ENCODE measurements around the gene PLCB2. TPM values are rescaled to one million over a fixed set of nuclear protein-coding genes. Genes with fewer than 3 reads are reported as not detected.

PLCB2 gene
- total and polyA plus RNA-seq, 2 experiments from 2014 or later = 9.5 to 13.8 TPM

- TF ChIP-seq ETS1 (IDR thresholded peaks at IDR 0.05) (no peak), STAT1 (IDR thresholded peaks at IDR 0.05; ENCODE audit: unreplicated experiment) (no peak), REST (IDR thresholded peaks at IDR 0.05; ENCODE audit: unreplicated experiment) (no peak), CREB1 (CRISPR knock-in tag; IDR thresholded peaks at IDR 0.05; ENCODE audit: low read depth) (no peak), NANOG (IDR thresholded peaks at IDR 0.05; ENCODE audit: borderline replicate concordance) (no peak), ZNF331 (CRISPR knock-in tag; IDR thresholded peaks at IDR 0.05; ENCODE audit: low read depth) (no peak)
- no peak overlapping the region; the same call in 2 of the 3 replicates for H3K4me3 Mint-ChIP-seq
These were observed 64.5 kb downstream of the PLCB2 start for GRCh38 chr15:40243126-40243810.

GRCh38 chr15:40242601-40243000 lies 65.1 kb downstream of the PLCB2 start:
- Histone ChIP-seq H3F3A (replicated peaks; ENCODE audit: low read depth) (peaks cover 12% of the 10 kb centered on the region; the same call in 1 of the 2 replicates), H3K9me2 (ENCODE audit: insufficient read depth) (no peaks in the 10 kb centered on the region), H3K27me3 (ENCODE audit: insufficient read depth) (peaks cover 8% of the 10 kb centered on the region; the same call in 1 of the 2 replicates), H3K36me3 (ENCODE audit: insufficient read depth) (no peaks in the 10 kb centered on the region), H3K4me2 (no peak overlapping the region), H3K79me2 (replicated peaks; ENCODE audit: insufficient read depth) (no peaks in the 10 kb centered on the region), H3K4me3 (no peak overlapping the region), H4K20me1 (replicated peaks; ENCODE audit: insufficient read depth) (no peaks in the 10 kb centered on the region), H2AFZ (no peak overlapping the region), H3K4me1 (ENCODE audit: insufficient read depth) (peaks cover 17% of the 10 kb centered on the region), H3K27ac (ENCODE audit: low read depth) (no peak overlapping the region)
- H3K4me1 Mint-ChIP-seq = peaks cover 37% of the 10 kb centered on the region
- H3K27me3 Mint-ChIP-seq (ENCODE audit: insufficient read depth, low read depth, poor library complexity) = peaks cover 20% of the 10 kb centered on the region
- H3K4me3 Mint-ChIP-seq = no peak overlapping the region
- DNase-seq (ENCODE audit: low spot score) = no peak
- no peaks in the 10 kb centered on the region for H3K9me3 Mint-ChIP-seq
- H3K36me3 Mint-ChIP-seq (ENCODE audit: low read depth) = no peaks in the 10 kb centered on the region; the same call in 2 of the 3 replicates
- no peak overlapping the region for H3K27ac Mint-ChIP-seq
- ATAC-seq = no peak
- TF ChIP-seq EZH2phosphoT487 (IDR thresholded peaks at IDR 0.05; ENCODE audit: unreplicated experiment) (no peak), POLR2AphosphoS5 (IDR thresholded peaks at IDR 0.05; ENCODE audit: low read depth) (no peak), REST (IDR thresholded peaks at IDR 0.05; ENCODE audit: unreplicated experiment) (no peak), STAT1 (IDR thresholded peaks at IDR 0.05; ENCODE audit: unreplicated experiment) (no peak), ETS1 (IDR thresholded peaks at IDR 0.05) (no peak), NANOG (IDR thresholded peaks at IDR 0.05; ENCODE audit: borderline replicate concordance) (no peak), ZNF331 (CRISPR knock-in tag; IDR thresholded peaks at IDR 0.05; ENCODE audit: low read depth) (no peak), ZNF114 (CRISPR knock-in tag; IDR thresholded peaks at IDR 0.05) (no peak), JUNB (IDR thresholded peaks at IDR 0.05; ENCODE audit: unreplicated experiment) (no peak)

More at GRCh38 chr15:40243126-40243810, 64.5 kb downstream of the PLCB2 start:
- Histone ChIP-seq H3K4me2 (no peak overlapping the region), H3K27ac (ENCODE audit: low read depth) (no peak overlapping the region), H3K27me3 (ENCODE audit: insufficient read depth) (peaks cover 1% of the 10 kb centered on the region; the same call in 1 of the 2 replicates), H3K9me2 (ENCODE audit: insufficient read depth) (no peaks in the 10 kb centered on the region), H3K4me3 (no peak overlapping the region), H3F3A (replicated peaks; ENCODE audit: low read depth) (peaks cover 7% of the 10 kb centered on the region; the same call in 1 of the 2 replicates), H3K36me3 (ENCODE audit: insufficient read depth) (no peaks in the 10 kb centered on the region), H3K4me1 (ENCODE audit: insufficient read depth) (peaks cover 12% of the 10 kb centered on the region), H4K20me1 (replicated peaks; ENCODE audit: insufficient read depth) (no peaks in the 10 kb centered on the region), H2AFZ (no peak overlapping the region), H3K79me2 (replicated peaks; ENCODE audit: insufficient read depth) (no peaks in the 10 kb centered on the region)
- H3K36me3 Mint-ChIP-seq (ENCODE audit: low read depth) = no peaks in the 10 kb centered on the region; the same call in 2 of the 3 replicates
- ATAC-seq (no peak), DNase-seq (ENCODE audit: low spot score) (no peak)
- H3K9me3 Mint-ChIP-seq = no peaks in the 10 kb centered on the region
- H3K4me1 Mint-ChIP-seq = peaks cover 30% of the 10 kb centered on the region
- H3K27ac Mint-ChIP-seq = no peak overlapping the region
- H3K27me3 Mint-ChIP-seq (ENCODE audit: insufficient read depth, low read depth, poor library complexity) = peaks cover 17% of the 10 kb centered on the region

Data from GM23338 (cell line).